Measurements from ENCODE around the gene UBE2D4.
"Not testable (repeated sequence)": the region's sequence is repeated elsewhere in the genome, so short reads cannot be mapped to it uniquely, and the experiment has no call there.

The UBE2D4 gene

DNA sequence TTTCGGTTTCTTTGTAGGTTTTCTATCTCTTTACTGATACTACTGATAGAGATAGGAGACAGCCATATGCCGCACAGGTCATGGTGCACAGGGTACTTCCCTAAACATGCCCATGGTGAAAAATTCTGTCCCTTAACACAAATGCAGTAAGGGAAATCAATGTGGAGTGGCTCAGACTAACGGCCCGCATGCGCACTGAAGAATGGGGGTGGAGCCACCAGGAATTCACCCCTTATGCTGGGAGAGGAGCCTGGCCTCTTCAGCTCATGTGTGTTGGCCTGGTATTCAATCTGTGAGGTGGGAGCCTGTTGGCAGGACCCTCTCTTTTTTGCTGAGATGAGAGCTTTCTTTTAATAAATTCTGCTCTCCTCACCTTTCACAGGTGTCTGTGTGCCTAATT is 11.4 kb upstream of the UBE2D4 start:
- DNase-seq, result no peak

DNA sequence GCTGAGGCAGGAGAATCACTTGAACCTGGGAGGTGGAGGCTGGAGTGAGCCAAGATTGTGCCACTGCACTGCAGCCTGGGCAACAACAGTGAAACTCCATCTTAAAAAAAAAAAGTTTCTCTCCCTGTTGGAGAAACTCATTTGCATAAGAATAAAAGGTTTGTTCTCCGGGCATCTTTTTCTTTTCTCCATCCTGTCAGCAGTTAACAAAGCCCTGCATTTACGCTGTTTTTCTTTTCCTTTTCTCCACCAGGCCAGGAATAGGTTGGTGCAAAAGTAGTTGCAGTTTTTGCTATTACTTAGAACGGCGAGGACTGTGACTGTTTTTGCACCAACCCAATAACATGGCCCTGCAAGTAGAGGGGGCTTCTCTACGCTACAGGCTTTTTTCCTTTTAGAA is 10.3 kb upstream of the UBE2D4 start:
- DNase-seq, result no peak

GRCh38 chr7:43921423-43921822 is 4.8 kb upstream of the UBE2D4 start:
- DNase-seq, result no peak

GRCh38 chr7:43922726-43923125 is 3.5 kb upstream of the UBE2D4 start:
- DNase-seq, result no peak

DNA sequence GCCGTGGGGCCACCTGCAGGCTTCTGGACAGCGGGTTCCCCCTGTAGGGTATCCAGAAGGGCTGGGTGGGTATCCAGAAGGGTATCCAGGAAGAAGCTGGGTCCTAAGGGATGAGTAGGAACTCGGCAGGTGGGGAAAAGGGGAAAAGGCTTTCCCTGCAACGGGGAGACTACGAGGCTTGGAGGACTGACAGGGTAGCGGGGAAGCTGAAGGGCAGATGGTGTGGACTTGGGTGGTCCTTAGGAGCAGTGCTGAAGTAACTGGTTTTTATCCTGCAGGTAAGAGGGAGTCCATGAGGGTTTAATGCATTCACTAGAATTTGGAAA is 525 bp downstream of the UBE2D4 start:
- no peak for DNase-seq

- DNase-seq, result no peak
These were observed 1.6 kb downstream of the UBE2D4 start for GRCh38 chr7:43927810-43928209.

DNA sequence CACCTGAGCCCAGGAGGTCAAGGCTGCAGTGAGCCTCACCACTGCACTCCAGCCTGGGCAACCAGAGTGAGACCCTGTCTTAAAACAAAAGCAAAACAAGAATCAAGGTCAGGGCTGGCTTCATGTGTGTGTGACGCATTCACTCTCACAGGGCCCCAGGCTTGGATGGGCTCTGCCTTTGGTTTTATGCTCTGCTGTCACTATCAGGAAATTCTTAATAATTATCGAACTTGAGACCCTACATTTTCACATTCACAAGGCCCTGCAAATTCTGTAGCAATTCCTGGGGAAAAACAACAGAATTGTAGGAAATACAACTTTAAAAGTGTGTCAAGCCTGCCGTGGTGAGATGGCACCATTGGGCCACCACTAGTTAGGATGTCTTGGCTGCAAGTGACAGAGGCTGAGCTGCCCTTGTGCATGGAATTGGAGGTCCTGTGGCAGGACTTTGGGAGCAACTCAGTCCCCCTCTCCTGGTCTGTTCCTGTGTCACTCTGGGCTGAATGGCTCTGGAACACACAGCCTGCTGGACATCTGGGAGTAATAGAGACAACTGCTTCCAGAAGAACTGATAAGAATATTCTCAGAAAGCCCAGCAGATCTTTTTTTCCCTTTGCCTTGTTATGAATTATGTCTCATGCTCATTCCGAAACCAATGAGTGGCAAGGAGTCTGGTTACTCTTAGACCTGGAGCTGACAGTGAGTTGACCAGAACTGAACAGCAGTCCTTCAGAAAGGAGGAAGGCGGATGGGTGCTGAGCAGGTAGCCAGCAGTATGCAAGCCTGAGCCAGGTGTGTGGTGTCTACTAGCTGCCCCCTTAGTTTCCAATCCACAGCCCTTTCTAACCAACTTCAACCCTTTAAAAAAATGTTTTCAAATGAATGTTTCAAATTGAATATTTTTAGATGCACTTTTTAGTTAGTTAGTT is 3.6 kb downstream of the UBE2D4 start:
- no peak for DNase-seq

- DNase-seq, result no peak
These were observed 5.1 kb downstream of the UBE2D4 start for GRCh38 chr7:43931346-43931745.

GRCh38 chr7:43933902-43934560 is 7.8 kb downstream of the UBE2D4 start:
- DNase-seq, result no peak

GRCh38 chr7:43937444-43937843 is 11.2 kb downstream of the UBE2D4 start:
- DNase-seq, result no peak

GRCh38 chr7:43938892-43939482 is 12.8 kb downstream of the UBE2D4 start:
- no peak for DNase-seq

- no peak for DNase-seq
These were observed 16.0 kb downstream of the UBE2D4 start for GRCh38 chr7:43942250-43942649.

DNA sequence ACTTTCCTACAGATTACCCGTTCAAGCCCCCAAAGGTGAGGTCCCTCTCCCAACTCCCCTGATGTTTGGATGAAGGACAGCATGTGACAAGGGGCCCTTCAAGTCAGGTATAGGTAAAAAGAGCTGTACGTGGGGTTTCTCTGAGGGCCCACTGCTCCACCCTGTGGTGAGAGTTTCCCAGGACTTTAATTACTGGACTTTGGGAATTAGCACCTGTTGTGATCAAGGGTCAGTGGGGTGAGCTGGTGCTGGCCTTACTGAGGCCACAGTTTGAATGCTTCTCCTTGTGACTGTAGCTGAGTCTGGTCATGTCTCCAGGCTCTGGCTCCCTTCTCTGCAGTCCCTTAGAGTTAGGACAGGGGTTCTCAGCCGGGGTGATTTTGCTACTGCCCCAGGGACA is 16.8 kb downstream of the UBE2D4 start:
- no peak for DNase-seq

GRCh38 chr7:43943417-43944187 is 17.4 kb downstream of the UBE2D4 start:
- no peak for DNase-seq

GRCh38 chr7:43944286-43944685 is 18.1 kb downstream of the UBE2D4 start:
- no peak for DNase-seq

DNA sequence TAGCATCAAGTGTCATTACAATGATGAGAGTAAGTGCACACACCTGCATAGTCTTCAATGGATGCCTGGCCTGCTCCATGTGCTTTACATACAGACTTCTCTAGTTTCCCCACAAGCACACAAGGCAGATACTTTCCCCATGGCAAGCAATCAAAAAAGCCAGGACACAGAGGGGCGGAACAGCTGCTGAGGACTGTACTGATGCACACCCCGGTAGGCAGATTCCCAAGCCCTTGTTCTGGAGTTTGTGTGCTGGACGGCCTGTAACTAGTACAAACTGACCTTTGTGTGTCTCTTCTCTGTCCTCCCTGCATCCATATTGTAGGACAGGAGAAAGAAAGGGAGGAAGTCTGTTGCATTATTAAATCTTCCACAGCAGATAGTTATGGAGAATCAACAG is 25.8 kb downstream of the UBE2D4 start:
- DNase-seq, result no peak

DNA sequence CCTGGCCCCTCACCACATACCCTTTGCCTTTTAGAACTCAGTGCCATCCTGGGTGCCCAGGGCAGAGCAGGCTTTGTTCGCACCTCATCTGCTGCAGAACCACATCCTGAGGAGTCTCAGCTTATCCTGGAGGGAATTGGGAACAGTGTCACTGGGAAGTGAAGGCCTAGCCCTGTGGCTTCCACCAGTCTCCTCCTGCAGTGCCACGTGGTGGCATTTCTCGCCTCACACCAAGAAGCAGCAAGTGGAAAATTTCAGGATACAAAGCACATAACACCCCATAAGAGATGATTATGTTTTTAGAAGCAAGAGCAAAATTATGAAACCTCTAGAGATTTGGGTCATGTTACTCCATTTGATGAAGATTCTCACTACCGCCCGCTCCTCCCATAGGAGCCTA is 26.8 kb downstream of the UBE2D4 start:
- no peak for DNase-seq

- no peak for DNase-seq
These were observed 28.4 kb downstream of the UBE2D4 start for GRCh38 chr7:43954524-43955228.

- no peak for DNase-seq
These were observed 29.8 kb downstream of the UBE2D4 start for GRCh38 chr7:43956027-43956426.

DNA sequence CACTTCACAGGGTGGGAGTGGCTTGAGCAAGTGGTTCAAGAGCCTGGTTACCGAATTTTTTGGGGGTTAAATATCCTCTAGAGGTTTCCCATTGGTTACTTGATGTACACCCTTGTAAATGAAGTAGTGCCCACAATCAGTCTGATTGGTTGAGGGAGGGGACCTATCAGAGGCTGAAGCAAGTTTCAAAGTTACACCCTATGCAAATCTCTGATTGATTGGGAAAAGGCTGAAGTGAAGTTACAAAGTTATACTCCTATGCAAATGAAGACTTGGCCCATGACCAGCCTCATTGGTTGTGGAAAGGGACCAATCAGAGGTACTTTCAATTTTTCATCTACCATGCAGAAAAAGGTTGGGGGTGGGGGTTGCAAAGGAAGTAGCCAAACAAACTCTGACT is 34.7 kb downstream of the UBE2D4 start:
- DNase-seq, result no peak

GRCh38 chr7:43966392-43966791 is 40.2 kb downstream of the UBE2D4 start:
- DNase-seq, result not testable (repeated sequence)

DNA sequence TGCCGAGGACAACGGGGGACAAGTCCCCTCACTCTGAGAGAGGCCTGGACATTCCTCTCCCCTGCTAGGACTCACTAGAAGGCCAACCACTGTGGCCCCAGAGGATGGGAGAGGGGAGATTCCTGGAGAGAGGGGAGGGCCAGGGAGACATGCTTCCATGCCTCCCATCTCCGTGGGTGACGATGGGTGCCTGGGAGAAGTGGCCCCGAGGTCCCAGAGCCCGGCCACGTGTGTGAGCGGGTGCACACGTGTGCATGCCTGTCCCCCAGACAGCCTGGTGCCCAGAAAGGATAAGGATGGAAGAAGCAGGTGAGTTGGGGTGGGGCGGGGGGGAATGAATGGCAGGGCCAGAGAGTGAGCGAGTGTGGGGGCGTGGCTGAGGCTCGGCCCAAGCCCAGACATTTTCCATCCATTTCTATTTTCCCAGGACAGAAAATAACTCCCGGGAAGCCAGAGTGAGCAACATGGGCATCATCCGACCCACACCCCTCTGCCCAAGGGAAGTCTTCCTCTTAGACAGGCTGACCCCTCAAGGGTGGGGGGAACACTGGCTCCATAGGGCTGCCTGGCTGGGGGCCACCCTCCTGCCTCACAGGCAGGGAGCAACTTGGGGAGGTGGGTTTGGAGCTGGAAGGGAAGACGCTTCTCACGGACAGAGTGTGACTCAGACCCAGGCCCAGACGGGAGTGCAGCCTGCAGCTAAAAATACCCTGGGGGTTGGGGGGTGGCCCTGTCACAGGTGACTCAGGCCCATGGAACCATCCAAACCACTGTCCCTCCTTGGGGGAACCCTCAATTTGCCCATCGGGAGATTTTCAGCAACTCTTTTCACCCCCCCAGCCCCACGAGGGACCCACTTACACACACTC is 42.2 kb downstream of the UBE2D4 start:
- DNase-seq, result not testable (repeated sequence)

Data from stimulated activated CD4-positive, alpha-beta T cell treated with anti-CD3 and anti-CD28 coated beads, Interleukin-4, amount 100 ng/mL, for 24 hours (primary cell).